GDM1 (cell line): ENCODE results near the gene DYNLL1.
A peak's percentile ranks its signal among the peaks of the same experiment; 100 is the strongest.
"Not testable (repeated sequence)": the region's sequence is repeated elsewhere in the genome, so short reads cannot be mapped to it uniquely, and the experiment has no call there.

ENCODE experiments used
- DNase-seq: peaks from one replicate; lab custom pipeline; 2025; lab: John Stamatoyannopoulos, UW

Gene DYNLL1

GRCh38 chr12:120495731-120496412, at the start of gene DYNLL1:
Gene DYNLL1 (plus strand): TSS chr12:120496113. CDS start chr12:120496422, 309 bp downstream.
- peak; percentile 93 for DNase-seq

- DNase-seq: not testable (repeated sequence)
These were observed 49.1 kb upstream of the DYNLL1 start for GRCh38 chr12:120446844-120447178.

- no peak for DNase-seq
These were observed 47.9 kb upstream of the DYNLL1 start for GRCh38 chr12:120447992-120448391.

- DNase-seq: not testable (repeated sequence)
These were observed 43.4 kb upstream of the DYNLL1 start for GRCh38 chr12:120452524-120452923.

- no peak for DNase-seq
These were observed 42.7 kb upstream of the DYNLL1 start for GRCh38 chr12:120453060-120453750.

- no peak for DNase-seq
These were observed 41.9 kb upstream of the DYNLL1 start for GRCh38 chr12:120453977-120454376.

- DNase-seq: no peak
These were observed 40.6 kb upstream of the DYNLL1 start for GRCh38 chr12:120455302-120455701.

- DNase-seq: no peak
These were observed 38.8 kb upstream of the DYNLL1 start for GRCh38 chr12:120457133-120457532.

- DNase-seq: no peak
These were observed 35.8 kb upstream of the DYNLL1 start for GRCh38 chr12:120460157-120460556.

GRCh38 chr12:120462099-120462640, 33.7 kb upstream of the DYNLL1 start:
- no peak for DNase-seq

GRCh38 chr12:120463712-120464111, 32.2 kb upstream of the DYNLL1 start:
- no peak for DNase-seq

- DNase-seq: no peak
These were observed 30.2 kb upstream of the DYNLL1 start for GRCh38 chr12:120465756-120466155.

GRCh38 chr12:120466560-120467315, 29.2 kb upstream of the DYNLL1 start:
- no peak for DNase-seq

GRCh38 chr12:120467439-120467838, 28.5 kb upstream of the DYNLL1 start:
- no peak for DNase-seq

- no peak for DNase-seq
These were observed 27.5 kb upstream of the DYNLL1 start for GRCh38 chr12:120468325-120468820.

- DNase-seq: no peak
These were observed 27.0 kb upstream of the DYNLL1 start for GRCh38 chr12:120468821-120469449.

GRCh38 chr12:120469450-120470149, 26.3 kb upstream of the DYNLL1 start, which contains the start of gene SRSF9:
Gene SRSF9 (minus strand): TSS chr12:120469748. CDS start chr12:120469609, 139 bp downstream.
- peak; percentile 94 for DNase-seq

- no peak for DNase-seq
These were observed 25.6 kb upstream of the DYNLL1 start for GRCh38 chr12:120470150-120470784.

- no peak for DNase-seq
These were observed 23.4 kb upstream of the DYNLL1 start for GRCh38 chr12:120472521-120472920.

GRCh38 chr12:120473807-120474615, 21.9 kb upstream of the DYNLL1 start:
- DNase-seq: no peak
